HG03135 (cell line): ENCODE data around the gene JAZF1.

Experiments used
- ATAC-seq: cut with Tn5 transposase; IDR thresholded peaks from one replicate; pipeline ENCODE4 v1.9.1; 2021; ENCODE audit warnings: mild to moderate bottlenecking, moderate library complexity; ENCODE audit not compliant: unreplicated experiment

The JAZF1 gene

DNA sequence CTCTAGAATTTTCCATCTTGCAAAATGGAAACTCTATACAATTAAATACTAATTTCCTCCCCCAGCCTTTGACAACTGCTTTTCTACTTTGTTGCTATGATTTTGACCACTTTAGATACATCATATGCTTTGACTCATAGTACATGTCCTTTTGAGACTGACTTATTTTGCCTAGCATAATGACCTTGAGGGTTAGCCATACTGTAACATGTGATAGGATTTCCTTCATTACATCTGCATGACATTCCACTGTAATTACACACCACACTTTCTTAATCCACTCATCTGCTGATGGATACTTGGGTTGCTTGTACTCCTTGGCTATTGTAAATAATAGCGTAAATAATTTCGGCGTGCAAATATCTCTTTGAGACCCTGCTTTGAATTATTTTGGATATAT lies 127.7 kb downstream of the JAZF1 start:
- ATAC-seq, result no peak

DNA sequence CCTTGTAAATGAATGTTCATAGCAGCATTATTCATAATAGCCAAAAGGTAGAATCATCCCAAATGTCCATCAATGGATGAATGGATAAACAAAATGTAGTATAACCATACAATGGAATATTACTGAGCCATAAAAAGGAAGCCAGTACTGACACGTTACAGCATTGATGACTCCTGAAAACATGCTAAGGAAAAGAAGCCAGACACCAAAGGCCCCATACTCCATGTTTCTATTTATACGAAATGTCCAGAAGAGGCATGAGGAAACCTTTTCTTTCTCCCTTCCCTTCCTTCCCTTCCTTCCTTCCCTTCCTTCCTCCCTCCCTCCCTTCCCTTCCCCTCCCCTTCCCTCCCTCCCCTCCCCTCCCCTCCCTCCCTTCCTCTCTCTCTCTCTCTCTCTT lies 131.9 kb downstream of the JAZF1 start:
- no peak for ATAC-seq

DNA sequence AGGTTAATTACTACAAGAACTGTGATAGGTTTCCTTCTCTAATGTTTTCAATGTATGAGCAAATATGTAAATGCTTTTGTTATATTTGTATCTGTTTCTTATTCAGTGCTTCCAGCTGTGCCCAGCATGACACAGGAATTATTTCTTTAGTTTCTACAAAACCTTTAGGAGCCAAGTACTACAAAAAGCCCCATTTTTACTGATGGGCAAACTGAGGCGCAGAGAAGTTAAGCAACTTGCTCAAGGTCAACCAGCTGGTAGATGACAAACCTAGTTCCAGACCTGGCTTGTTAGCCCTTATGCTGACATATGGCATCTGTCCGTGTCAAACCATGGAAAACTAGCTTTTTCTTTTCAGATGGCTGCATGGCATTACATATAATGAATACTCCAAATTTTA lies 134.6 kb downstream of the JAZF1 start:
- no peak for ATAC-seq

DNA sequence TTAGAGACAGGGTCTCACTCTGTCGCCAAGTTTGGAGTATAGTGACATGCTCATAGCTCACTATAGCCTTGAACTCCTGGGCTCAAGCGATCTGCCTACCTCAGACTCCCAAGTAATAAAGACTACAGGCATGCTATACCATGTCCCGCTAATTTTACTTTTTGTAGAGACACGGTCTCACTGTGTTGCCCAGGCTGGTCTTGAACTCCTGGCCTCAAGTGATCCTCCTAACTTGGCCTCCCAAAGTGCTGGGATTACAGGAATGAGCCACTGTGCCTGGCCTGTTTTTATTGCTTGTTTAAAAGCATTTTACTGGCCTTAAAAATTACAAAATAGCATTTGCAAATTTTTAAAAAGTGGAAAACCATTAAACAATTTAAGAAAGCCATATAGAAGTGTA lies 135.0 kb downstream of the JAZF1 start:
- ATAC-seq, result no peak

DNA sequence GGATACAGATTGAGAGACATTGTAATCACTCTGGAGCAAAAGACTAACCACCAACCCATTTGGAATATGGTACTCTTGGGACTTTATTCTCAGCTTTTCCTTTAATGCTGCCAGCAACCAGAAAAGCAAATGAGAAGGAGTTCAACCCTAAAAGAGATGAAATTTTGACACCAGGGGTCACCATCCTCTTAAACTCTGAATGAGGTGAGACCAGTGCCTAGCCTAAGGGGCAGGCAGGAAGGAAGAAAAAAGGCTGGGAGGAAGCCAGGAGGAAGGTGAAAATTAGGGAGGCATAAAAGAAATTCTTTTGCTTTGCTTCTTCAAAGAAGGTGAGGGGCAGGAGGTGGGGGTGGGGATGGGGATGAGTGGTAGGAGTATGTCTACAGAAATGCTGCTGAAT lies 135.8 kb downstream of the JAZF1 start:
- ATAC-seq, result no peak

DNA sequence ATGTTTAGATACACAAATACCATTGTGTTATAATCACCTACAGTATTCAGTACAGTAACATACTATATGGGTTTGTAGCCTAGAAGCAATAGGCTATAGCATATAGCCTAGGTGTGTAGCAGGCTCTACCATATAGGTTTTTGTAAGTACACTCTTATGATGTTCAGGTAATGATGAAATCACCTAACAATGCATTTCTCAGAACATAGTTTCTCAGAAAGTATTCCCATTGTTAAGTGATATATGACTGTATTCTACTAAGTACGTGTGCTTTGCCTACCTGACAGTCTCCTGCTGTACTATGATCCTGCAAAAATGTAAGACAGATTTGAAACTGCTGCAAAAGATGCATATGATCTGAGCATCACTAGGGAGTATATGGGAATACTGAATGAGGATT lies 137.9 kb downstream of the JAZF1 start:
- no peak for ATAC-seq

DNA sequence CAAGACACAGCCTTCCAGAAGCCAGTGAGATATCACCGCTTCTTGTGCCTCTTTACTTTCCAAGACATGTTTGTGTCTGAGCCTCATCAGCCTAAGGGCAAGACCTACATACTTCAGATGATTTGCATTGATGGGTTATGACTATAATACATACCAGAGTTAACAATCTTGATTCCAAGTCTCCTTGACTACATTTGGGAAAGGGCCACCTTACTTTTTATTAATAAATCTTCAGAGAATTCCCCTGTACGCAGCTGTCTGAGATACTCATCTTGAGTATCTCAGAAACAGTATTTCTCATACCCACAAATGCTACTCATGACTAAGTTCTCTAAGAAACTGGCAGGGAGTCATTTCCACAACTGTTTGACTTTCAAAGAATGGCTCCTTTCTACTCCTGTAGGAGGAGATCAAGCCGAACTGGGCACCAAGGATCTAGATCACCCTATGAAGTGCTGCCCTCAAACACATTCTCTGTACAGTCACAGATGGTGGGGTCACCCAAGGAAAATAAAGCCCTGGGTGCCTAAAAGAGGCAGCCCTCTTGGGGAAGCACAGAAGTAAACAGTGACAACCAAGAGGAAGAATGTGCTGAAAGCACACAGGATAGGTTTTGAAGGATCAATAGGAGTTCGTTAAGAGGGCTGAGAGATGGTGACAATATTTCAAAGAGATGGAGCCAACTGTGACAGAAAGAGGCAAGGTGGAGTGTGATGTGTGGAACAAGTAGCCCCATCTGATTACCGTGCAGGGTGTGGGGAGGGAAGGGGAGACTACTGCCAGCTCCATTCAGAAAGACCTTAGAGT lies 138.9 kb downstream of the JAZF1 start:
- no peak for ATAC-seq

DNA sequence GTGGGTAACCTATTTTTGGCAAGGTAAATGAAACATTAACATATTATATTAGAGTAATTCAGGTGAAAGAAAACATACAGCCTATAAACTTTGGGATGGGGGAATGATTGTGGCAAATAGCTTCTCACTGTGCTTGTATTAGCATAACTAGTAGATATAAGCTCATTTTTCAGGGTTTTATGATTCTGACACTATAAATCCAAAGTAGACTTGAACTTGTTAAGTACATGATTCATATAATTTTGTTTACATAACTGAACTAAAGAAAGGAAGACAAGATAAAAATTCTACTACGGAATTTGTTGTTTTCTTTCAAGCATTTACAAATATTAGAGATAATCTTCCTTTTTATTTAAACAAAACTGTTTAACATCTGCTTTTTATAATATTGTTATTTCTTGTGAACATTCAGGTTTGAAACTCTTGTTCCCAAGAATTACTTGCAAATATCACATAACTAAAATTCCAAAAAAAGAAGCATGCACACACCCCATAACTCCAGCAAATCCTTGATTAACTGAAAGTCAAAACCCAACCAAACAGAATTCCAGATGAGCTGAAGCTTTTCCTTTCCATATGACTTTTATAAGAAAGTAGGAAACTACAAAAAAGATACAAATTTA lies 142.3 kb downstream of the JAZF1 start:
- ATAC-seq, result no peak

DNA sequence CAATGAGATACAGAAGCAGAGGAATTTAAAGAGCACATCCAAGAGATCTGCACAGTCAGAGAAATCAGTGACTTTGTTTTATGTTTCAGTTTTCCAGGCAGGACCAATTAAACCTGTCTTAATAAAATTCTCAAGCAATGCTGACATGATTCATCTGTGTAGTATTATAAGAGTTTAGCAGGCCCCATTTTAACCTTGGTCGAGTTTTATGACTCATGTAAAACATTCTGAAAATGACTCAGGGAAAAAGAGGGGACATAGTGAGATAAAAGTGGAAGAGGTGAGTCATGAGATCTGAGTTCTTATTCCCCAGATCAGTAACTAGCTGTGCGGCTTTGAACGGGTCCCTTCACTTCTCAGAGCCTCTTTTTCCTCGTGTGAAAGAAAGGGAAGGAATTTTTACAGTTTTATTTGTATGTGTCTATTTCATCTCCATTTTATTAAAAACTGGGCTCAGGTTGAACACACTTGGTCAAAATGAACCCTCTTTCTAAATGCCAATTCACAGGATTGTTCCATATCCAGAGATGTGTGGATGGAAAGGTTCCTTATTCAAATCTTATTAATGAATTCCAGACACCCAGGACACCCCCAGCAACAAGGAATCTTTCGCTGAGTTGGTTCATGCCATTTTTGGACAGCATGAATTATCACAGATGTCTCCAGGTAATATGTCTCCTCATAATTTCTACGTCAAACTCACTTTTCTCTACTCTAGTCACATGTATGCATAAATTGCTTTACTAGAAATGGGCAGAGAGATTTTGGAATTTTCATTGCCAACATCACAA lies 143.2 kb downstream of the JAZF1 start:
- ATAC-seq, result peak; percentile 94

DNA sequence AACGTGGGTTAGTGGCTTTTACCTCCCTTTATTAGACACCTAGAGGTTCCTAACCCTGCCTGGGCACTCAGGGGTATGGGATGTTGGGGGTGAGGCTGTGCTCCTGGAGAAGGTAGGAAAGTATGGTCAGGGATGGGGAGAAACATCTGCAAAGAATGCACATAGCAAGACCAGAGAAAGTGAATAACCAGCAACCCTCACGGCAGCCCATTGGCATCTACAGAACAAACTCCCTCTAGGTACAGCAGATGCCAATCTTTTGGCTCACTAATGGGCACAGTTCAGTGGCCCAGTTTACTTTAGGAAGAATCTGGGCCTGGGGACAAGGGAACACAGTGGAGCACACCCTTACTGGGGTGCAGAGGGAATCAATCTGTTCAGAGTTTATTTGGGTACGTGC lies 143.9 kb downstream of the JAZF1 start:
- ATAC-seq, result peak; percentile 7

DNA sequence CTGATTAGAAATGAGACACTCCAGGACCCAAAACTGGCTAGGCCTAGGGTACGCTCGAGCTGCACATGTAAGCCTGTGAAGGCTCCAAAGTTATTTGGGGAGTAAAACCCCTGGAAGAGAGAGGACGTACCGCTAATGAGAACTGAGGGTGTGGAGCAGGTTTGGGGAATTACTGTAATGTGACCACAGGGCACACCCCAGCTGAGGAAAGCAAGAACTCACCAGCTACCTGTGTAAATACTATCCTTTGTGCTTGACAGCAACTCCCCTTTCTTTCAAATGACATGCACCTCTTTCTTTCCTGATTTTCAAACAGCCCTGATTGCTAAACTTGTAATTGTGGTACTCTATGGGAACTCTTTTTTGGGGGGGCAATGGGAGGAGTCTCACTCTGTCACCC lies 147.2 kb downstream of the JAZF1 start:
- no peak for ATAC-seq

DNA sequence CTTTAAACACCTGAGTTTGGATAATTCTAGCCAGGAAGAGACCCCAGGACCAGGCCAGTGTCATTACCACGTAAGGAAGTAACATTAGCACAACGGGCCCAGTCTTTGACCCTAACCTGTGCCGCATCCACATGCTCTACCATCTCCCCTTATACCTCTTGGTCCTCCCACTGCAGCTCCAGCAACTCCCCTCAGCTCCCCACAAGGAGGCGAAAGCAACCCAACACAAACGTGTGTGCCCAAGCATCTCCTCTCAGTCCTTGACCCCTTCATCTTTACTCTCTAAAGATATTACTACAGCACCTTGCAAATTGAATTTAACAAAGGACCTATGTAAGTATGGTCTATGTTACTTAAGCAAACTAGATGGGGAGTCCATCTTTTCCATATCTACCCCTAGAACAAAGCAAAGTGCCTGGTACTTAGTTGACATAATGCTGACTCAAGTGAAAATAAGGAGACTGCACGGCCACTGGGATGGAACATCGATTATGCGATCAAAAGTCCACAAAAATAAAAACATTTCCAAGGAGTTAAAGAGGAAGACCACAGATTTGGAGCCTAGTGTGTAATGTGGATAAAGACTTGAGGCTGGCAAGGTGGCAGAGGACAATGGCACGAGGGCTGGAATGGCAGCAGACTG lies 147.7 kb downstream of the JAZF1 start:
- ATAC-seq, result no peak

DNA sequence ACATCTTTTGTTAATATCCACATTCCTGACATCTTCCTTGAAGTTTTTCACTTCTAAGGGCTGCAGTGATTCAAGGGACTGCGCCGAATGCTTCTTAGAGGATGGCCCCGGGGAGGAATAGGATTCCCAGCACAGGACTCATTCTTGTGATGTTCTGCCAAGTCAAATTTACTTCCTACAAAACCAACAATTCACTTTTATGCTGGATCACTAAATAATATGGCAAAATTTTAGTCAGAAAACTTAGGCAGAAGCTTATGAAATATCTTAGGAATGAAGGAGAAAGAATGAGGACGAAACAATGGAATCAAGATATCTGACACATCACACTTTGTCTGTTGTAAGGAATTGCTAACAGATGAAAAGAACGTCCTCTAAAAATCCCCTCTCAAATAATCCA lies 151.5 kb downstream of the JAZF1 start:
- no peak for ATAC-seq

DNA sequence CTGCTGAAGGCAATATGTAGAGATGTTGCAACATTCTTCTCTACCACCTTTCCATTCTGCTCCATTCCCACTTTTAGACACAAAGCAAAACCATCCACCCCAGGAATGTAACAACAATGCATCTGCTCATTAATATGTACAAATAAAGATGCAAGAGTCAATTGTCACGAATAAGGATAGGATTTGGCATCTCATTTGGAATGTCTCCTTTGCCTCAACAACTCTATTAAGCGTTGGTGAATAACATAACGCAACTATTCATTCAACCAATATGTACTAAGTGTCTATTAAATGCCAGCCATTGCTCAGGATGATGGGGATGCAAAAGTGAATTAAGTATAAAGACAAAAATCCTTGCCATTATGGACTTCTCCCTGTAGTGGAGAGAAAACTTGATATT lies 152.1 kb downstream of the JAZF1 start:
- no peak for ATAC-seq

DNA sequence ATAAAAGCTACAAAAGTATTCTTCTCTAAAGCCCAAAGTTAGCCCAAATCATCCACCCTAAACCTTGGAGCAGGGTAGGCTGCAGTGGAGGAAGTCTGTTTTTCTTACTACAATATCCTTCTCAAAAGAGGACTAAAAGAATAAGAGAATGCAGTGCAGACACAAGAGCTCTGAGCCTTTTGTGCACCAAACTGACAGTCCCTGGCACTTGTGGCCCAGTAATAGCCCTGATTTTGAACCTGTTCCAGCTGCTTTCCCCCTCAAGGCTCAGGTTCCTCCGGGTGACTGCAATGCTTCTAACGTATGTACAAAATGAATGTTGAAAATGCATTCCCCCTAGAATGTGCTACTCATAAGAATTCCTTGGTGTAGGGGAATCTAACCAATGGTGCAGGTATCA lies 154.4 kb downstream of the JAZF1 start:
- no peak for ATAC-seq

DNA sequence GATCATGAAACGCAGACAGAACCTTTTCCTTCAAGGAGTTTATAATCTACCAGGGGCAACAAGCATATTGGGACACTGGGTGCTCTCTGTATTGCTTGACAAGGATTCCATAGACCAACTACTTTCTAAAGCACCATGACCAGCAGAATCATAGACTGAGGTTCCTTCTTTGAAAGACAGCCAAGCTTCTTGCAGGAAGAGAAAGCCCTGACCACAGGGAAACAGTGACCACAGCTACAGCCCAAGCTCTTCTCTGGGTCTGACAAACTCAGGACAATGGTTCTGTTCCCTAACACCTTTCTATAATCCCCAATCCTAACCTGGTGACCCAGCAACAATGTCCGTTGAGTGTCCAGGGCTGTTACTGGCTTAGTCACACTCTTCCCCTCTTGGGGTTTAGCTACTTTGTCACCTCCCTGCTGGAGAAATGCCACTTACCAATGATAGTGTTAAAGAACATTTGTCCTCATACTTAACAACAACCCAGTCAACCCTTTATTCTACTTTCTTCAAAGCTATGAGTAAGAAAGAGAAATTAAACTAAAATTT lies 155.7 kb downstream of the JAZF1 start:
- no peak for ATAC-seq

DNA sequence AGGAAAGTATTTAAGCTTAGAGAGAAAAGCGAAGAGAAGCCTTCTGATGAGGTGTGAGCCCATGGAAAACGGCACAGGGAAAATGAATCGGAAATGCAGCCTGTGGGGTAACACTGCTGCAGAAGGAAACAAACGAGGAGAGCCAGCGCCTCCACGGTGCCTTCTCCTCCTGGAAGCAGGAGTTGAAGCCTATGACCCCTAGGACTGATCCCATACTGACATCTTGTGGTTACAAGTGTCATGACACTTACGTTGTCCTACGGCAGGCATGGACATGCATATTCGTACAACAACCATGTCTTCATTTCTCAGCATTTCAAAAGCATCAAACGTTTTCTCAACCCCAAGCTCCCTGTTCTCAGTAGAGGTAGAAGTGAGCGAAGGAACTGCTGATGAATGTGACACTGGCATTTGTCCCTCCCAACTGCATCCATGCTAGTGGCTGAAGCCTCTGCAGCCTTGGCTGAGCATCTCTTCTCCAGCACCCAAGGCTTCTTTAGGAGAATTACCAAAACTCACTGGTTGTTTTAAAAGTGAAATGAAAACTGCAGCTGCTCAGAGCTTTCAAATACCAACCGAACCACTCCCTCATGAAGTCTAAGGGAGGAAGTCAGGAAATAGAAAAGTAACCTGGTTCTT lies 160.2 kb downstream of the JAZF1 start:
- ATAC-seq, result peak; percentile 79

DNA sequence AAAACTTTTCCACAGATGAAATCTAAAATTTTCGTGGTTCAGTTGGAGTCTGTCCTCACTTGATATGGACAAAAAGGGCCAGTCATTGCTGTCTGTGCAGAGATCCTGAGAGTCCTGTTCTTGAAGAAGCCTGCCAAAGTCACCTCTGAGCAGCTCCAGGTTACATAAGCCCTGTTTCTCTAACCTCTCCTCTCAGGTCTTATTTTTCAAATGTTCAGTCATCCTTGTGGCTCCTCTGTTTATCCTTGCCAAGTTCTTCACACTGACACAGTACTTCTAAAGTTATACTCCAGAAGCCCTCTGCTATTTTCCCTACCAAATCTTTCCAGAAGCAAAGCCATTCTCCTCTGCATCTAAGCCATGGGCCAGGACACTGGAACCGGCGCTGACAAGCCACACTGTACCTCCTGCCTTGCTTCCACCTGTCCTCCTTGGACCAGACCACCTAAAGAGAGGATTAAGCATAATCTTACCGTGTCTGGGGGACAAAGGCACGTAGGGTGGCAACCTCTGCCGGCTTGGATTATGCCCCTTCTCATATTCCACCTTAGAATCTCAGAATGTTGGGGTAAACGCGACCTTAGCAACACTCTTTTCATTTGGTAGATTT lies 161.6 kb downstream of the JAZF1 start:
- ATAC-seq, result no peak

DNA sequence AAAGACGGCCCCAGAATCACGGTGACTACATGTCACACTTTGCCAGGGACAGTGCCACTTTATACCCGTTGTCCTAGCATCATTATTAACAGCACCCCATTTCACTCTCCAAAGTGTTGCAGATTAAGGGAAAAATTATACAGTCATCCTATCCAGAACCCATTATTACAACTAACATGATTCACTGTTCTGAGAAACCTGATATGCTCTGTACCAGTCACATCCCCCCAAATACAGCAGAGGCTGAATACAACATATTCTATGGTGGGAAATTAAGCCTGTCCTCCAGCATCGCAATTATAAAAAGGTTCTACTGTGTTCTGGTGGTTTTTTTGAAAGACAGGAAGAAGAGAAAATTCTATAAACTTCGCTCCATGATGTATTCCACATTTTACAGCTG lies 162.1 kb downstream of the JAZF1 start:
- no peak for ATAC-seq

DNA sequence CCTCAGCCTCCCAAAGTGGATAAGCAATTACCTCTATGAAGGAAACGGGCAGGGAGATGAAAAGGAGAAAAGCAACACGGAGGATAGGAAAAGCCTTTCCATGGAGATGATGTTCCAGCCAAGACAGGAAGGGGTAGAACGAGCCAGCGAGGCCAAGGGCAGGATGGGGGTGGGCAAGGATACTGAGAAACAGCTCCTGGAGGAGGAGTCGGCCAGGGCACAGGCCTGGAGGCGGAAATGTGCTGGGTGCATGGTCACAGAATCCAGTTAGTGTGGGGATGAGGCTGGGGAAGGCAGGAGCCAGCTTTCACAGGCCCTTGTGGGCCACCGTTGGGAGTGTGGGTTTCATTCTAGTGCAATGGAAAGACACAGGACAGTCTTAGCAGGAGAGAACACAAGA lies 162.6 kb downstream of the JAZF1 start:
- ATAC-seq, result no peak
